ENCODE results near the gene NAXD.

DNA sequence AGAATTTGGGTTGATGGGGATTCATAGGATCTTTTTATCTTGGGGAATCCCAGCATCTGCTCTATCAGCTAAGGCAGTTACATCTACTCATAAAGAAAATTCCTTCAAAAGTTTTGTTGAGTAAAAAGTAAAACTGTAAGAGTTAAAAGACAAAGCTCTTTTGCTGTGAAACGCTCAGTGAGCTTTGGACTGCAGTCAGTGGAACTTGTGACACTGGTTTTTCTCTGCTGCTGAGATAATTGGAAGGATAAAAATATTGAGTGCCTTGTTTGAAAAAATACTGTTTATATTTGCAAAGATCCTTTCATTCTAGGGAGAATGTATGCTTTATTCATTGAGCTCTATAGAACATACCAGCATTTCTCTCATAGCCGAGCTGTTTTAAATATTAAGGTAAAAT is 5.3 kb downstream of the NAXD start:
- TF ChIP-seq, protein P1, sequence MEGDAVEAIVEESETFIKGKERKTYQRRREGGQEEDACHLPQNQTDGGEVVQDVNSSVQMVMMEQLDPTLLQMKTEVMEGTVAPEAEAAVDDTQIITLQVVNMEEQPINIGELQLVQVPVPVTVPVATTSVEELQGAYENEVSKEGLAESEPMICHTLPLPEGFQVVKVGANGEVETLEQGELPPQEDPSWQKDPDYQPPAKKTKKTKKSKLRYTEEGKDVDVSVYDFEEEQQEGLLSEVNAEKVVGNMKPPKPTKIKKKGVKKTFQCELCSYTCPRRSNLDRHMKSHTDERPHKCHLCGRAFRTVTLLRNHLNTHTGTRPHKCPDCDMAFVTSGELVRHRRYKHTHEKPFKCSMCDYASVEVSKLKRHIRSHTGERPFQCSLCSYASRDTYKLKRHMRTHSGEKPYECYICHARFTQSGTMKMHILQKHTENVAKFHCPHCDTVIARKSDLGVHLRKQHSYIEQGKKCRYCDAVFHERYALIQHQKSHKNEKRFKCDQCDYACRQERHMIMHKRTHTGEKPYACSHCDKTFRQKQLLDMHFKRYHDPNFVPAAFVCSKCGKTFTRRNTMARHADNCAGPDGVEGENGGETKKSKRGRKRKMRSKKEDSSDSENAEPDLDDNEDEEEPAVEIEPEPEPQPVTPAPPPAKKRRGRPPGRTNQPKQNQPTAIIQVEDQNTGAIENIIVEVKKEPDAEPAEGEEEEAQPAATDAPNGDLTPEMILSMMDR (conservative IDR thresholded peaks at IDR 0.05; ENCODE audit: low read depth in 2 of 2) = no peak
- TF ChIP-seq, protein P2, sequence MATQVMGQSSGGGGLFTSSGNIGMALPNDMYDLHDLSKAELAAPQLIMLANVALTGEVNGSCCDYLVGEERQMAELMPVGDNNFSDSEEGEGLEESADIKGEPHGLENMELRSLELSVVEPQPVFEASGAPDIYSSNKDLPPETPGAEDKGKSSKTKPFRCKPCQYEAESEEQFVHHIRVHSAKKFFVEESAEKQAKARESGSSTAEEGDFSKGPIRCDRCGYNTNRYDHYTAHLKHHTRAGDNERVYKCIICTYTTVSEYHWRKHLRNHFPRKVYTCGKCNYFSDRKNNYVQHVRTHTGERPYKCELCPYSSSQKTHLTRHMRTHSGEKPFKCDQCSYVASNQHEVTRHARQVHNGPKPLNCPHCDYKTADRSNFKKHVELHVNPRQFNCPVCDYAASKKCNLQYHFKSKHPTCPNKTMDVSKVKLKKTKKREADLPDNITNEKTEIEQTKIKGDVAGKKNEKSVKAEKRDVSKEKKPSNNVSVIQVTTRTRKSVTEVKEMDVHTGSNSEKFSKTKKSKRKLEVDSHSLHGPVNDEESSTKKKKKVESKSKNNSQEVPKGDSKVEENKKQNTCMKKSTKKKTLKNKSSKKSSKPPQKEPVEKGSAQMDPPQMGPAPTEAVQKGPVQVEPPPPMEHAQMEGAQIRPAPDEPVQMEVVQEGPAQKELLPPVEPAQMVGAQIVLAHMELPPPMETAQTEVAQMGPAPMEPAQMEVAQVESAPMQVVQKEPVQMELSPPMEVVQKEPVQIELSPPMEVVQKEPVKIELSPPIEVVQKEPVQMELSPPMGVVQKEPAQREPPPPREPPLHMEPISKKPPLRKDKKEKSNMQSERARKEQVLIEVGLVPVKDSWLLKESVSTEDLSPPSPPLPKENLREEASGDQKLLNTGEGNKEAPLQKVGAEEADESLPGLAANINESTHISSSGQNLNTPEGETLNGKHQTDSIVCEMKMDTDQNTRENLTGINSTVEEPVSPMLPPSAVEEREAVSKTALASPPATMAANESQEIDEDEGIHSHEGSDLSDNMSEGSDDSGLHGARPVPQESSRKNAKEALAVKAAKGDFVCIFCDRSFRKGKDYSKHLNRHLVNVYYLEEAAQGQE (IDR thresholded peaks at IDR 0.05; ENCODE audit: unreplicated experiment) = no peak
- TF ChIP-seq EZH2 (IDR thresholded peaks at IDR 0.05; ENCODE audit: low read depth, unreplicated experiment) (no peak), POLR2AphosphoS5 (IDR thresholded peaks at IDR 0.05; ENCODE audit: low read depth) (no peak), CREB1 (CRISPR knock-in tag; IDR thresholded peaks at IDR 0.05; ENCODE audit: low read depth) (no peak), JUNB (IDR thresholded peaks at IDR 0.05; ENCODE audit: unreplicated experiment) (no peak), ETS1 (IDR thresholded peaks at IDR 0.05) (no peak), ZNF114 (CRISPR knock-in tag; IDR thresholded peaks at IDR 0.05) (no peak), EZH2phosphoT487 (IDR thresholded peaks at IDR 0.05; ENCODE audit: unreplicated experiment) (no peak), ZNF331 (CRISPR knock-in tag; IDR thresholded peaks at IDR 0.05; ENCODE audit: low read depth) (no peak), STAT1 (IDR thresholded peaks at IDR 0.05; ENCODE audit: unreplicated experiment) (no peak), NANOG (IDR thresholded peaks at IDR 0.05; ENCODE audit: borderline replicate concordance) (no peak), ZNF462 (CRISPR knock-in tag; IDR thresholded peaks at IDR 0.05) (no peak)

All from GM23338 (cell line).